HepG2 (cell line): Measurements from ENCODE around the gene RRN3. TPM values are rescaled to one million over a fixed set of nuclear protein-coding genes. Genes with fewer than 3 reads are reported as not detected.
"Not testable (repeated sequence)": the region's sequence is repeated elsewhere in the genome, so short reads cannot be mapped to it uniquely, and the experiment has no call there.

Experiments used
- ATF7-NPFF ChIP-seq: sonication (generic); formaldehyde crosslinking; IDR thresholded peaks from 2 replicates; pipeline ENCODE4 v1.8.1; 2023; ENCODE audit warnings: mild to moderate bottlenecking, low read depth, missing genetic modification reagents, moderate library complexity
- GATA4 ChIP-seq: sonication (generic); IDR thresholded peaks from 2 replicates; pipeline ENCODE4 v1.6.1; 2016; ENCODE audit warnings: antibody characterized with exemption, low read depth, borderline replicate concordance
- GATAD1 ChIP-seq: IDR thresholded peaks from 2 replicates; pipeline ENCODE4 v1.6.1; 2016; ENCODE audit warnings: missing genetic modification reagents, missing compliant biosample characterization
- GPN1 ChIP-seq: sonication (generic); formaldehyde crosslinking; IDR thresholded peaks from 2 replicates; pipeline ENCODE4 v1.5.1; 2020; ENCODE audit warnings: missing genetic modification reagents, borderline replicate concordance
- HMGXB4 ChIP-seq, 2 experiments: sonication (generic) in 1 of 2; formaldehyde crosslinking in 1 of 2; IDR thresholded peaks; 2 replicates each; pipeline versions ENCODE4 v1.4.0 to v1.6.1; 2018 to 2020; ENCODE audit warnings: missing genetic modification reagents in 2 of 2, borderline replicate concordance in 1 of 2, low read depth in 1 of 2, mild to moderate bottlenecking in 1 of 2, missing biosample characterization in 1 of 2
- LCORL ChIP-seq, 2 experiments: fragments of 450-650 bp in 1 of 2; sonication (generic) in 1 of 2; formaldehyde crosslinking in 1 of 2; IDR thresholded peaks; 2 replicates each; pipeline versions ENCODE4 v1.5.0 to v1.6.1; 2017 to 2020; ENCODE audit warnings: antibody characterized with exemption in 1 of 2, missing genetic modification reagents in 1 of 2
- MAX ChIP-seq: IDR thresholded peaks from 2 replicates; pipeline ENCODE4 v1.6.1; 2012; ENCODE audit warnings: inconsistent platforms
- MEIS1 ChIP-seq: sonication (generic); formaldehyde crosslinking; IDR thresholded peaks from 2 replicates; pipeline ENCODE4 v1.9.0; 2021; ENCODE audit warnings: mild to moderate bottlenecking, missing genetic modification reagents, moderate library complexity, borderline replicate concordance
- NFYC ChIP-seq: IDR thresholded peaks from 2 replicates; pipeline ENCODE4 v1.6.1; 2016; ENCODE audit warnings: missing genetic modification reagents, missing compliant biosample characterization
- PATZ1 ChIP-seq: sonication (generic); formaldehyde crosslinking; IDR thresholded peaks from 2 replicates; pipeline ENCODE4 v1.4.0; 2020; ENCODE audit warnings: missing genetic modification reagents
- SP2 ChIP-seq: sonication (generic); formaldehyde crosslinking; IDR thresholded peaks from 2 replicates; pipeline ENCODE4 v1.5.1; 2020; ENCODE audit warnings: mild to moderate bottlenecking, missing genetic modification reagents
- ZNF263 ChIP-seq: sonication (generic); formaldehyde crosslinking; IDR thresholded peaks from 2 replicates; pipeline ENCODE4 v1.4.0; 2020; ENCODE audit warnings: missing genetic modification reagents
- ZNF644 ChIP-seq: IDR thresholded peaks from 2 replicates; pipeline ENCODE4 v1.6.1; 2016; ENCODE audit warnings: low read depth
- ZNF724P ChIP-seq: sonication (generic); formaldehyde crosslinking; IDR thresholded peaks from 2 replicates; pipeline ENCODE4 v1.8.0; 2022; ENCODE audit warnings: missing genetic modification reagents, borderline replicate concordance
- ZNF740 ChIP-seq: sonication (generic); formaldehyde crosslinking; IDR thresholded peaks from 2 replicates; pipeline ENCODE4 v1.4.0; 2020; ENCODE audit warnings: missing genetic modification reagents
- ZNF775 ChIP-seq: sonication (generic); formaldehyde crosslinking; IDR thresholded peaks from 2 replicates; pipeline ENCODE4 v1.4.0; 2020; ENCODE audit warnings: missing genetic modification reagents, mild to moderate bottlenecking, moderate library complexity, borderline replicate concordance
- ZNF777 ChIP-seq: sonication (generic); formaldehyde crosslinking; IDR thresholded peaks from 2 replicates; pipeline ENCODE4 v1.4.0; 2020; ENCODE audit warnings: missing genetic modification reagents
- polyA plus RNA-seq, 8 experiments: library from polyadenylated mRNA; depleted of rRNA in 3 of 8; stranded (reverse) in 7 of 8; unstranded in 1 of 8; fragments of >200 nt; fragmentation: Illumina TruSeq in 4 of 8; extraction: Trizol in 4 of 8; gene quantifications; 2 replicates each; pipeline versions ENCODE4 v1.2.1 to v1.2.3, GENCODE V29; 2011 to 2016; ENCODE audit warnings: low read depth in 4 of 8, missing spikeins in 1 of 8, mixed read lengths in 1 of 8; ENCODE audit not compliant: insufficient read depth in 1 of 8
- total RNA-seq, 5 experiments: library from RNA; depleted of rRNA; stranded (reverse); fragments of >200 nt; fragmentation: Illumina TruSeq; extraction: Trizol; gene quantifications; 2 replicates each; pipeline ENCODE4 v1.2.3, GENCODE V29; 2016; ENCODE audit warnings: low read depth in 1 of 5

RRN3 gene
- total and polyA plus RNA-seq, 2 of the 13 experiments (the other 11 are each of a cell fraction or from before 2014, with no cell fraction given), result 45.8 to 67.0 TPM

GRCh38 chr16:15093955-15094827, at the start of gene RRN3 (continued):
- TF ChIP-seq ZNF740 (peak; percentile 48), MEIS1 (CRISPR knock-in tag) (peak; percentile 86), PATZ1 (CRISPR knock-in tag) (peak; percentile 16; the same call in 1 of the 2 replicates), MAX (peak; percentile 94), ATF7-NPFF (peak; percentile 88), HMGXB4 (CRISPR knock-in tag; IDR thresholded peaks at IDR 0.05; ENCODE audit: borderline replicate concordance in 1 of 2, low read depth in 1 of 2) (peak; percentile 90 to 98), ZNF263 (peak; percentile 62; the same call in 1 of the 2 replicates), ZNF644 (0 out of 2 replicates have a peak, but pooled peaks have one; percentile 28), GPN1 (CRISPR knock-in tag) (0 out of 2 replicates have a peak, but pooled peaks have one; percentile 53), GATAD1 (CRISPR knock-in tag) (peak; percentile 97), NFYC (CRISPR knock-in tag) (peak; percentile 97), SP2 (peak; percentile 91), ZNF777 (CRISPR knock-in tag) (peak; percentile 60), LCORL (CRISPR knock-in tag; IDR thresholded peaks at IDR 0.05) (peak; percentile 66), ZNF724P (peak; percentile 87; the same call in 1 of the 2 replicates), ZNF775 (CRISPR knock-in tag) (peak; percentile 84; the same call in 1 of the 2 replicates), GATA4 (peak; percentile 62; the same call in 1 of the 2 replicates)
- TF ChIP-seq LCORL (IDR thresholded peaks at IDR 0.05), result not testable (repeated sequence)
